ENCODE measurements around the gene PCSK6.

- TF ChIP-seq CTCF (conservative IDR thresholded peaks at IDR 0.05; ENCODE audit: low read length) (peak; percentile 67), EZH2phosphoT487 (IDR thresholded peaks at IDR 0.05; ENCODE audit: borderline replicate concordance, low read depth, low read length) (no peak)
These were observed 12.3 kb upstream of the PCSK6 start for GRCh38 chr15:101501703-101502373.
